Panc1 (cell line): ENCODE measurements around the gene PLD2. TPM values are rescaled to one million over a fixed set of nuclear protein-coding genes. Genes with fewer than 3 reads are reported as not detected.

ENCODE experiments used
- ATAC-seq: fragments of 200-7000 bp; cut with Tn5 transposase; 2 replicates; pipeline ENCODE4 v1.9.1; 2020; ENCODE audit warnings: mild to moderate bottlenecking, moderate library complexity
- BruUV-seq: library from RNA; stranded (reverse); fragments of 400-500 nt; replicated peaks from 2 replicates; lab custom pipeline; 2021; lab: Mats Ljungman, UMichigan
- CTCF ChIA-PET: fragments of 300-600 bp; sonication (Branson Sonifier 250); formaldehyde crosslinking; loops from one replicate; lab custom pipeline; 2022; ENCODE audit warnings: antibody characterized with exemption; lab: Charles Lee
- POLR2A ChIA-PET: fragments of 300-600 bp; sonication (Branson Sonifier 250); formaldehyde crosslinking; loops from one replicate; lab custom pipeline; 2022; ENCODE audit warnings: antibody characterized with exemption; lab: Charles Lee
- DNase-seq: peaks from one replicate; pipeline ENCODE4 v3.0.0-alpha.2; 2010; ENCODE audit warnings: low read depth, low spot score
- H3K27ac ChIP-seq: 2 replicates; pipeline ENCODE4 v1.5.1; 2011; ENCODE audit warnings: mild to moderate bottlenecking, low read length, inconsistent platforms
- H3K27me3 ChIP-seq: fragments of 200-500 bp; sonication (Bioruptor generic); 2 replicates; pipeline ENCODE4 v1.6.0; 2014; ENCODE audit warnings: low read length, inconsistent platforms; ENCODE audit not compliant: control insufficient read depth, insufficient read depth
- H3K36me3 ChIP-seq: fragments of 200-500 bp; sonication (Bioruptor generic); 2 replicates; pipeline ENCODE4 v1.5.1; 2014; ENCODE audit warnings: inconsistent platforms, mild to moderate bottlenecking, low read length, moderate library complexity; ENCODE audit not compliant: control insufficient read depth, insufficient read depth
- H3K4me1 ChIP-seq: 2 replicates; pipeline ENCODE4 v1.5.1; 2011; ENCODE audit warnings: inconsistent platforms, mild to moderate bottlenecking, low read length, moderate library complexity; ENCODE audit not compliant: control insufficient read depth, insufficient read depth
- H3K4me3 ChIP-seq, 2 experiments: 2 replicates each; pipeline ENCODE4 v1.5.1; 2011 to 2012; ENCODE audit warnings: low read depth in 2 of 2, low read length in 2 of 2, mild to moderate bottlenecking in 2 of 2, inconsistent platforms in 1 of 2, moderate library complexity in 1 of 2
- H3K9me3 ChIP-seq: fragments of 200-500 bp; sonication (Bioruptor generic); 2 replicates; pipeline ENCODE4 v1.5.1; 2014; ENCODE audit warnings: low read depth, mild to moderate bottlenecking, inconsistent platforms, low read length, moderate library complexity; ENCODE audit not compliant: control insufficient read depth, insufficient read depth
- CTCF ChIP-seq: fragments of 450-650 bp; IDR thresholded peaks from 2 replicates; pipeline ENCODE4 v1.5.1; 2017; ENCODE audit warnings: mild to moderate bottlenecking
- POLR2AphosphoS5 ChIP-seq: IDR thresholded peaks from 2 replicates; pipeline ENCODE4 v1.6.1; 2012; ENCODE audit warnings: mild to moderate bottlenecking, low read depth, low read length, moderate library complexity
- REST ChIP-seq, 2 experiments: IDR thresholded peaks; 2 replicates each; pipeline ENCODE4 v1.6.1; 2011 to 2012; ENCODE audit warnings: low read depth in 2 of 2, control low read depth in 1 of 2, low read length in 1 of 2, mild to moderate bottlenecking in 1 of 2, moderate library complexity in 1 of 2; ENCODE audit not compliant: insufficient read depth in 1 of 2
- SIN3A ChIP-seq: IDR thresholded peaks from 2 replicates; pipeline ENCODE4 v1.6.1; 2012; ENCODE audit warnings: low read depth, mild to moderate bottlenecking, low read length, moderate library complexity, borderline replicate concordance; ENCODE audit not compliant: insufficient read depth
- TCF7L2 ChIP-seq: IDR thresholded peaks from 2 replicates; pipeline ENCODE4 v1.6.1; 2011; ENCODE audit warnings: mild to moderate bottlenecking, low read depth, low read length, inconsistent platforms
- in situ Hi-C: cut with HindIII; loops from 2 replicates; pipeline ENCODE4 v1.10.0; 2016; ENCODE audit warnings: low sequenced_read_pairs, low pct_unique_long_range_greater_than_20kb
- intact Hi-C: fragments of 100-400 bp; cut with micrococcal nuclease; formaldehyde crosslinking; loops from one replicate; pipeline ENCODE4 v1.10.0; 2022; ENCODE audit not compliant: unreplicated experiment
- total RNA-seq: library from RNA; stranded (reverse); gene quantifications from one replicate; pipeline ENCODE4 v1.2.1, GENCODE V29; 2021; ENCODE audit not compliant: unreplicated experiment

PLD2 gene
- total RNA-seq, 1 experiment from 2014 or later, result 40.2 TPM

GRCh38 chr17:4842376-4842775 lies 35.4 kb downstream of the PLD2 start:
- H3K27me3 ChIP-seq, result no peaks in the 10 kb centered on the region
- TF ChIP-seq POLR2AphosphoS5, result no peak
- no peak for TF ChIP-seq CTCF
- no peak for TF ChIP-seq TCF7L2
- TF ChIP-seq REST (IDR thresholded peaks at IDR 0.05; ENCODE audit: insufficient read depth in 1 of 2, low read depth in 2 of 2, low read length in 1 of 2), result no peak
- TF ChIP-seq SIN3A, result no peak
- no peak overlapping the region for H3K4me3 ChIP-seq
- ChIA-PET POLR2A (no interaction called here), CTCF (no interaction called here)
- no peaks in the 10 kb centered on the region for H3K36me3 ChIP-seq
- H3K27ac ChIP-seq, result no peak overlapping the region
- no peaks in the 10 kb centered on the region for H3K9me3 ChIP-seq
- DNase-seq (no peak), ATAC-seq (no peak)
- in situ Hi-C loops (no loop called here), intact Hi-C loops (no loop called here)
- peaks cover 6% of the 10 kb centered on the region for H3K4me1 ChIP-seq
- no TSS peak for BruUV-seq

GRCh38 chr17:4843321-4844000 lies 36.5 kb downstream of the PLD2 start:
- ChIA-PET CTCF (no interaction called here), POLR2A (no interaction called here)
- Histone ChIP-seq H3K9me3 (no peaks in the 10 kb centered on the region), H3K27ac (no peak overlapping the region), H3K4me3 (no peak overlapping the region), H3K36me3 (no peaks in the 10 kb centered on the region), H3K27me3 (no peaks in the 10 kb centered on the region), H3K4me1 (peaks cover 6% of the 10 kb centered on the region)
- in situ Hi-C loops, result no loop called here
- DNase-seq, result no peak
- intact Hi-C loops, result no loop called here
- BruUV-seq, result no TSS peak
- no peak for TF ChIP-seq TCF7L2
- TF ChIP-seq POLR2AphosphoS5, result no peak
- TF ChIP-seq CTCF, result no peak
- TF ChIP-seq SIN3A, result no peak
- no peak for TF ChIP-seq REST (IDR thresholded peaks at IDR 0.05; ENCODE audit: insufficient read depth in 1 of 2, low read depth in 2 of 2, low read length in 1 of 2)
- ATAC-seq, result no peak
